NCI-H226 (cell line): Measurements from ENCODE around the gene KCNJ12.

Experiments used
- DNase-seq: peaks from one replicate; pipeline ENCODE4 v3.0.0-alpha.2; 2015

The KCNJ12 gene

DNA sequence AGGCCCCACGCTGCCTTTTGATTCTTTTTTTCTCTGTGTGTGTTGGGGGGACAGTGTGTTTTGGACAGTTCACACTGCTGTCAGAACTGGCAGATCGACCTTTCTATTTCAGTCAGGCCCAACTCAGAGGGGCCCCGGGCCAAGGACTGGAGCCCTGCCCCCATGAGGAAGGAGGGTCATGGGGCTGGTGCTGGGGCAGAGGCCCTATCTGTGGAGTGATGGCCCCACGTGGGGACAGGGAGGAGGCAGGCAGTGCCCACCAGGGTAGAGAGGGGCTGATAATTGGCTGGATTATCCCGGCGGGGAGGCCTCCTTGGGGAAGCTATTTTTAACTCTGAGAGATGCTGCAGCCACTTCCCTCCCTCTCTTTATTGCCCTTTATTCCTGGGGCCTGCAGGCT is 5.7 kb upstream of the KCNJ12 start:
- no peak for DNase-seq

DNA sequence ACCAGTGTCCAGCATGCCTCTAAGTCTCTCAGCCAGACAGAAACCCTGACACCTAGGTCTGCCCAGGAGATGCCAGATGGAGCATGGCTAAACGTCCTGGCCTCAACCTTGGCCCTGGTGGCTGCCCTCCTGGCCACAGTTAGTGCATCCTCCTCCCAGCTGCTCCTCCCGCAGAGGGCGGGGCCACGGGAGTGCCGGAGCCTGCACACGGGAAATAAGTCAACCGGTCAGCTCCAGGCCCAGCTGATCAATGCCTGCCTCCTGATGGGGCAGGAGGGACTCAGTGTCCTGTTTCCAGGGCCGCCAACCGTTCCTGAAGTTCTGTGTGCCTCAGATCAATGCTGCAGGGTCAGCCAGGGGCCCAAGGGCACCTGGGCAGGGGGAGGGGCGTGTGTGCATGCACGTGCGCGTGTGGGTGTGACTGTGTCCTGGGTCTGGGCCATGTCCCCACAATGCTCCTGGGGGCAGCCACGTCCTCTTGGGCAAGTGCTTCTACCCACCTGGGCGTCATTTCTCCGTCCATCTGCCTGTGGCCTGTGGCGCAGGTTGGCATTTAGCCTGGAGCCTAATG is 4.6 kb upstream of the KCNJ12 start:
- no peak for DNase-seq

DNA sequence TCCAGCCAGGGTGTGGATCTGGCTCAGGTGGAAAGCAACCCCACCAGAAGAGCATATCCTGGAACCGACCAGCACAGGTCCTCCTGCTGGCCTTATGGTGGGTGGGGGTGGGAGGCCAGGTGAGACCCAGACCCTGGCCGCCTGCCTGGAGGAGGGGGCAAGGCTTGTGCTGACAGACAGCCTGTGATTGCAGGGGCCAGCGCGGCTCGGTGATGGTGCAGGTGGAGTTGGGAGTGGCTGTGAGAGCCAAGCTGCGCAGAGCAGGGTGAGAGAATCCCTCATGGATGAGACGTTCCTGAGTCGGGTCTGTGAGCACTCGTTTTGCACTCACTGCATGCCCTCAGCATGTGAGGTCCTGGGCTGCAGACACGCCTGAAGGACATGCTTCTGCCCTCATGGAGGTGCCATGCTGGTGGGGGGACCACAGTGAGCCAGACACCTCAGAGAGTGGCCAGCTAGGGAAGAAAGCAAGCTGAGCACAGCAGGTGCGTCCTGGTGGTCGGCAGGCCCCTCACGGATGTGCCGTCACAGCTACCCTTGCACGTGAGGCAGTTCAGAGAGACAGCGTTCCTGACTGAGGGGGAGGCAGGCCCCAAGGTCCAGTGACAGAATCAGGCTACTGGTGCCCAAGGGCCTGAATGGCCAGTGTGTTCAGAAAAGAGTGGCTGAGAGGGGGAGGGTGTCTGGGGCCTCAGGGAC is 3.8 kb upstream of the KCNJ12 start:
- no peak for DNase-seq

GRCh38 chr17:21373036-21373435 is 3.1 kb upstream of the KCNJ12 start:
- DNase-seq: no peak

DNA sequence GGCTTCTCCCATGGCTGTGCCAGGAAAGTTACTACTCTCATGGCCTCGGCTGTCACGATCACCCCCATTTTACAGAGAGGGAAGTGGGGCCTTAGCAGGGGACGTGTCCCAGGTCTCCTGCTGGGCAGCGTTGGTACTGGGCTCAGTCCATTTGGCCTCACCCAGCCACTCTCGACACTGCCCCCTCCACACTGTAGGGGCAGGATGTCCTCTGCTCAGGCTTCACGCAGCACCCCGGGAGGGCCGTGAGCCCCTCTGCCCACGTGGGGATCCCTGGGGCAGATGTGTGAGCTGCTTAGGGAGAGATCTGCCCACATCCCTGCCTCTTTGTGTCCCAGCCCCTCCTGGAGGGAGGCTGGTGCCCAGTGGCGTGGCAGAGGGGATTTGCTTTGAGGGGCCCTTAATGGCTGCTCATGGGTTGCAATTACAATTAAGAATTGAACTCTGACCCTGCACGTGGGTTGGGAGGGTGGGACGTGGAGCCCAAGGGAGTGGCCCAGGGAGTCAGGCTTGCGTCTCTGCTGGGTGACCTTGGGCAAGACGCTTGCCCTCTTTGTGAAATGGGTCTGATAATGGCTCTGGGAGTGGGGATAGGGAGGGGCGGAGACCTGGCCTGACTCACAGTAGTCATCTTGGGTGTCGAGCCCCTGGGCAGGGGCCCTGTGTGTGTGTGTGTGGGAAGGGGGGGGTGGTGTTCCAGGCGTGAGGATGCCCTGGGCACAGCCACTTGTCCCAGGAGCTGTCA is 2.3 kb upstream of the KCNJ12 start:
- no peak for DNase-seq

- no peak for DNase-seq
These were observed 1.6 kb upstream of the KCNJ12 start for GRCh38 chr17:21374441-21375161.

DNA sequence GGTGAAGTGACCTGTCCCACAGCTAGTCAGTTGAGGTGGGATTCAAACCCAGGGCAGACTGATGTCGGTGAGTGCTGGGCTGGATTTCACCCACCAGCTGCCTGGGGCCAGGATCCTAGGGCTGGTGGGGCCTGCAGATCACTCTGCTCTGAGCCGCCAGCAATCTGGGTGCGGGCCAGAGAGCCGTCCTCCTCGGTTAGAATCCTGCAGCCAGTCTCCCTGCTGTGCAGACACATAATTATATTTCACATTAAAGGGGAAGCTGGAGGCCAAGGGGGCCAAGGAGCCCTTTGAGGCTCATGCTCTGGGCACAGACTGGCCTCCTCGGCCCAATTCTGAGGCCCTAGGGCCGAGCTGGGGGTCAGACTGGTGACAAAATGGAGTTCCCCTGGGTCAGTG is 996 bp upstream of the KCNJ12 start:
- DNase-seq: no peak

- no peak for DNase-seq
These were observed 438 bp upstream of the KCNJ12 start for GRCh38 chr17:21375757-21376080.

DNA sequence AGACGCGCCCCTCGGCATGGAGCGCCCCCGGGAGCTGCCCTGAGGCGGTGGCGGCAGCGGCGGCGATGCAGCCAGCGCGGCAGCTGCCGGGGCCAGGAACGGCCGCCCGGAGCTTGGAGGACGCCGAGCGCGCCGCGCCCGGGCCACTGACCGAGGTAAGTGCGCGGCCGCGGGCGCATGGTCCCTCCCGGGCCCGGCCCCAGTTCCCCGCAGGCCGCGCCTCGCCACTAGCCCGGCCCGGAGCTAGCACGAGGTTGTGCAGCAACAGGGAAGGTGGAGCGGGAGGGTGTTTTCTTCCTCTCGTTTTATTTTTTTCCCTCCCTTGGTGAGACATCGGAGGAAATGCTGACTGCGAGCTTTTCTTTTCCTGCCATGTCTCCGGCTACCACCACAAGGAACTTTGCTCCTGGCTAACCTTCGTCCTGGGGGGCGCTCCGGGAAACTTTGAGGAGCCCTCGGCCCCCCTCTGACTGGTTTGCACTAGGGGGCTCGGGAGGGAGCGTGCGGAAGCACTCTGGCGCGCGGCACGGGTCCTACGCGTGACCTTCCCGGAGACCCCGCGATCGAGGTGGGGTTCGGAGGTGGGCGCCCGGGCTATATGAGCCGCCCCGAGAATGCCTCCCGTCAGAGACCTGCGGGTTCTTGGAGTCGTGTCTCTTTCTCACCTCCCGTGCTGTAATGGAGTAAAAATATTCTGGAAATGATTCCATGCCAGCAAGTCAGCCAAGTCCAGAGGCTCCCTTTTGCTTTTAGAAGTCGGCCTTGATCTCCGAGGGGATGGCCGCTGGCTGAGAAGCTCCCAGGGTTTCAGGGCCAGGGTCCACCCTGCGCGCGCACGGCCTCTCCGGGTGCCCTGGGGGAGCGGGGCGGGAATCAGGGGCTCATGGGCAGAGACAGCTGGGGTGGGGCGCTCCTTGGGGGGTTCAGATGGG is 868 bp downstream of the KCNJ12 start:
- DNase-seq: no peak

GRCh38 chr17:21377705-21378396 is 1.7 kb downstream of the KCNJ12 start:
- DNase-seq: no peak

DNA sequence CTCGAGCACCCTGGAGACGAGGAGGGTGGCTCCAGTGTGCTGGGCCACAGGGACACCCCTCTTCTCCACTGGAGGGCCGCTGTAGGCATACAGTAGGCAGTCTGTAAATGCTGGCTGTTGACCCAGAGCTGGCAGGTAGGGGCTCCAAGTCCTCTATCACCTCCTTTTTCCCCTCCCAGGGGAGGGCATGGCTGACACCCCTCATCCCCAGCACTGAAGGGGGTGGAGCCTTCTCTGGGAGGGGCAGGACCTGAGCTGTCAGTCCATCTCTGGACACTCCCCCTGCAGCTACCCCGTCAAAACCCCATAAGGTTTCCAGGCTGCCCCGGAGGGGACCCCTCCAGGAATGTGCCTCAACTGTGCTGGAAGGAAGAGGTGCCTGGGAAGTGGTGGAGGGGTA is 2.4 kb downstream of the KCNJ12 start:
- DNase-seq: no peak

GRCh38 chr17:21379080-21379711 is 3.0 kb downstream of the KCNJ12 start:
- no peak for DNase-seq

- DNase-seq: no peak
These were observed 4.5 kb downstream of the KCNJ12 start for GRCh38 chr17:21380659-21381058.

GRCh38 chr17:21381076-21381706 is 5.0 kb downstream of the KCNJ12 start:
- no peak for DNase-seq

GRCh38 chr17:21382560-21383495 is 6.7 kb downstream of the KCNJ12 start:
- DNase-seq: no peak

GRCh38 chr17:21385281-21385845 is 9.2 kb downstream of the KCNJ12 start:
- no peak for DNase-seq

GRCh38 chr17:21387616-21388015 is 11.5 kb downstream of the KCNJ12 start:
- DNase-seq: no peak

- no peak for DNase-seq
These were observed 11.9 kb downstream of the KCNJ12 start for GRCh38 chr17:21388066-21388465.

- DNase-seq: no peak
These were observed 12.8 kb downstream of the KCNJ12 start for GRCh38 chr17:21388944-21389343.
